SK-N-SH (cell line): ENCODE results near the gene PHLDA3.

ENCODE experiments used
- CTCF ChIP-seq: fragments of 200-600 bp; sonication (generic); IDR thresholded peaks from 2 replicates; pipeline ENCODE4 v1.6.1; 2017; ENCODE audit warnings: antibody characterized with exemption, mild to moderate bottlenecking, moderate library complexity
- JUND ChIP-seq: IDR thresholded peaks from 2 replicates; pipeline ENCODE4 v1.4.0; 2012
- MEF2A ChIP-seq: IDR thresholded peaks from 2 replicates; pipeline ENCODE4 v1.4.0; 2012; ENCODE audit warnings: low read depth, borderline replicate concordance
- MXI1 ChIP-seq: IDR thresholded peaks from 2 replicates; pipeline ENCODE4 v1.6.1; 2012; ENCODE audit warnings: mild to moderate bottlenecking, low read depth, low read length, improper control_type of control experiment
- TAF1 ChIP-seq: IDR thresholded peaks from 2 replicates; pipeline ENCODE4 v1.6.1; 2012; ENCODE audit warnings: low read depth, mild to moderate bottlenecking, low read length, moderate library complexity, borderline replicate concordance

- no peak for TF ChIP-seq CTCF
- TF ChIP-seq TAF1, result no peak
- TF ChIP-seq JUND, result no peak
- no peak for TF ChIP-seq MXI1
- no peak for TF ChIP-seq MEF2A
Measured at GRCh38 chr1:201475915-201476669, 7.1 kb upstream of the PHLDA3 start.
